Peyer's patch (tissue), 4 donors: ENCODE results near the gene YAP1. TPM values are rescaled to one million over a fixed set of nuclear protein-coding genes. Genes with fewer than 3 reads are reported as not detected.

ENCODE experiments used
- DNase-seq, 3 donors: peaks; one replicate each; pipeline ENCODE4 v3.0.0-alpha.2; 2017 to 2019
- H3K27ac ChIP-seq, 4 donors: fragments of 200-600 bp; sonication (generic); one replicate each; pipeline ENCODE4 v1.5.1; 2016 to 2019
- H3K27me3 ChIP-seq, 2 donors: fragments of 200-600 bp; sonication (generic); one replicate each; pipeline ENCODE4 v1.5.1; 2019
- H3K36me3 ChIP-seq, 3 donors: fragments of 200-600 bp; sonication (generic); one replicate each; pipeline ENCODE4 v1.5.1; 2016 to 2019
- H3K4me1 ChIP-seq, 4 donors: fragments of 200-600 bp; sonication (generic); one replicate each; pipeline ENCODE4 v1.5.1; 2016 to 2019
- H3K4me3 ChIP-seq, 4 donors: fragments of 200-600 bp; sonication (generic); 1 replicate in 3 of 4; 2 replicates in 1 of 4; pipeline ENCODE4 v1.5.1; 2016 to 2019; ENCODE audit warnings: mild to moderate bottlenecking in 1 of 4
- H3K9me3 ChIP-seq, 4 donors: fragments of 200-600 bp; sonication (generic); one replicate each; pipeline ENCODE4 v1.5.1; 2016 to 2019; ENCODE audit warnings: mild to moderate bottlenecking in 1 of 4
- CTCF ChIP-seq, 6 experiments: fragments of 450-650 bp in 4 of 6; fragments of 200-600 bp in 2 of 6; sonication (generic) in 1 of 6; IDR thresholded peaks; one replicate each; pipeline ENCODE4 v1.5.1; 2017 to 2019; ENCODE audit warnings: antibody characterized with exemption in 6 of 6, mild to moderate bottlenecking in 3 of 6, moderate library complexity in 1 of 6
- POLR2A ChIP-seq, 2 donors: fragments of 450-650 bp; IDR thresholded peaks; one replicate each; pipeline ENCODE4 v1.5.1; 2017; ENCODE audit warnings: antibody characterized with exemption in 2 of 2, mild to moderate bottlenecking in 2 of 2, moderate library complexity in 2 of 2
- total RNA-seq, 4 donors: library from RNA; depleted of rRNA; stranded (reverse); fragments of >200 nt; gene quantifications; one replicate each; pipeline ENCODE4 v1.1.0, GENCODE V29; 2016

Gene YAP1
- total RNA-seq, 4 donors from 2014 or later: 99.8 to 163 (median 133) TPM

GRCh38 chr11:102151784-102152525 is 41.7 kb downstream of the YAP1 start:
- no peaks in the 10 kb centered on the region for H3K27me3 ChIP-seq
- no peaks in the 10 kb centered on the region for H3K36me3 ChIP-seq
- TF ChIP-seq CTCF (IDR thresholded peaks at IDR 0.05) (no peak), POLR2A (IDR thresholded peaks at IDR 0.05) (no peak)
- H3K9me3 ChIP-seq: no peaks in the 10 kb centered on the region
- DNase-seq: no peak
- H3K27ac ChIP-seq: no peak overlapping the region
- H3K4me3 ChIP-seq: no peak overlapping the region
- peaks cover 0 to 11% (median 0%) of the 10 kb centered on the region in 4 donors for H3K4me1 ChIP-seq

GRCh38 chr11:102153082-102153481 is 42.8 kb downstream of the YAP1 start:
- Histone ChIP-seq H3K9me3 (no peaks in the 10 kb centered on the region), H3K27me3 (no peaks in the 10 kb centered on the region), H3K4me3 (no peak overlapping the region), H3K27ac (no peak overlapping the region), H3K4me1 (peaks cover 0 to 16% (median 0%) of the 10 kb centered on the region in 4 donors), H3K36me3 (no peaks in the 10 kb centered on the region)
- no peak for DNase-seq
- TF ChIP-seq CTCF (IDR thresholded peaks at IDR 0.05) (no peak), POLR2A (IDR thresholded peaks at IDR 0.05) (no peak)

GRCh38 chr11:102154806-102155205 is 44.6 kb downstream of the YAP1 start:
- H3K36me3 ChIP-seq: no peaks in the 10 kb centered on the region
- no peak overlapping the region for H3K4me3 ChIP-seq
- DNase-seq: no peak
- H3K27ac ChIP-seq: no peak overlapping the region
- no peaks in the 10 kb centered on the region for H3K27me3 ChIP-seq
- H3K9me3 ChIP-seq: no peaks in the 10 kb centered on the region
- peaks cover 0 to 16% (median 0%) of the 10 kb centered on the region in 4 donors for H3K4me1 ChIP-seq
- TF ChIP-seq POLR2A (IDR thresholded peaks at IDR 0.05) (no peak), CTCF (IDR thresholded peaks at IDR 0.05) (no peak)

GRCh38 chr11:102155676-102156075 is 45.4 kb downstream of the YAP1 start:
- Histone ChIP-seq H3K27me3 (no peaks in the 10 kb centered on the region), H3K9me3 (no peaks in the 10 kb centered on the region), H3K27ac (no peak overlapping the region), H3K4me3 (no peak overlapping the region), H3K4me1 (peaks cover 0 to 16% (median 0%) of the 10 kb centered on the region in 4 donors), H3K36me3 (no peaks in the 10 kb centered on the region)
- DNase-seq: no peak
- no peak for TF ChIP-seq POLR2A (IDR thresholded peaks at IDR 0.05)
- TF ChIP-seq CTCF (IDR thresholded peaks at IDR 0.05): no peak

GRCh38 chr11:102157219-102157618 is 47.0 kb downstream of the YAP1 start:
- DNase-seq: peak in 1 of 3 donors; percentile 55
- peaks cover 0 to 16% (median 0%) of the 10 kb centered on the region in 4 donors for H3K4me1 ChIP-seq
- TF ChIP-seq CTCF (IDR thresholded peaks at IDR 0.05): no peak
- peaks cover 0 to under 1% (median 0%) of the 10 kb centered on the region in 3 donors for H3K36me3 ChIP-seq
- no peaks in the 10 kb centered on the region for H3K9me3 ChIP-seq
- H3K27ac ChIP-seq: no peak overlapping the region
- no peaks in the 10 kb centered on the region for H3K27me3 ChIP-seq
- H3K4me3 ChIP-seq: no peak overlapping the region
